Coronary artery (tissue), 2 donors: ENCODE measurements around the gene GALNT4.

Source experiments
- DNase-seq: peaks from one replicate; pipeline ENCODE4 v3.0.0-alpha.2; 2017; ENCODE audit warnings: low spot score
- H3K27ac ChIP-seq, 2 donors: fragments of 200-600 bp; sonication (generic); one replicate each; pipeline ENCODE4 v1.5.1; 2016 to 2019
- H3K4me3 ChIP-seq: fragments of 200-600 bp; sonication (generic); 2 replicates; pipeline ENCODE4 v1.5.1; 2016; ENCODE audit warnings: mild to moderate bottlenecking, moderate library complexity
- CTCF ChIP-seq: fragments of 200-600 bp; sonication (generic); IDR thresholded peaks from one replicate; pipeline ENCODE4 v1.5.1; 2019; ENCODE audit warnings: antibody characterized with exemption

GALNT4 gene

GRCh38 chr12:89544681-89545184 is 20.1 kb upstream of the GALNT4 start:
- Histone ChIP-seq H3K27ac (no peak overlapping the region), H3K4me3 (no peak overlapping the region)
- DNase-seq = no peak
- no peak for TF ChIP-seq CTCF

GRCh38 chr12:89544022-89544421 is 19.4 kb upstream of the GALNT4 start:
- no peak for TF ChIP-seq CTCF
- DNase-seq = no peak
- Histone ChIP-seq H3K4me3 (no peak overlapping the region), H3K27ac (no peak overlapping the region)

DNA sequence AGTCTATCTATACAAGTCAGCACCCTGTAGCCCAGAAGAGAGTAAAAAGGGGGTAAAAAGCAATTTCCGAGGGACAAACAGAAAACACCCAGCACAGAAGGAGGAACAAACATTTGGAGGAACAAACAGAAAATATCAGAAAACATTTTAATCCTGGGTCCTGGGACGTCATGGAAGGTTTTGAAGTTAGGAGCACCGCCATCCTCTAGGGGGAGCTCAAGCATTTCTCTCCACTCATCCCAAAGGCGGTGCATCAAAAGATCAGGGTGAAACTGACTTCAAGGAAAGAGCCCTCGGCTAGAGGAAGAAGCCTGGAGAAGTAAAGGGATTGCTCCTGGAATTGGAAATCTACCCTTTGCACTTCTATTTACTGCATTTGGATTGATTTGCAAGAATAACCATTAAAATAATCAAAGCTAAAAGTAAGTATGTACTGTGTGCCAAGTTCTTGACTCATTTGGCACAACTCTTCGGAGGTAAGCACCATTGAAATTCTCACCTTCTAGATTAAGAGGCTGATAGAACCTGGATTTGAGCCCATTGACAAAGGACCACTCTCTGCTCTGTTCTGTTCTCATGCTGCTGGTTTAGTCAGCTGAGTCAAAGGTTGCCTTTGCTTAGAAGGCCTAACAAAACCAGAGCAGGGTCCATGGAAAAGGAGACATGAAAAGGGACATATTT is 18.5 kb upstream of the GALNT4 start:
- DNase-seq = no peak
- Histone ChIP-seq H3K4me3 (no peak overlapping the region), H3K27ac (no peak overlapping the region)
- peak; percentile 76 for TF ChIP-seq CTCF

GRCh38 chr12:89542236-89542635 is 17.6 kb upstream of the GALNT4 start:
- no peak for DNase-seq
- Histone ChIP-seq H3K4me3 (no peak overlapping the region), H3K27ac (no peak overlapping the region)
- no peak for TF ChIP-seq CTCF

GRCh38 chr12:89540586-89540985 is 16.0 kb upstream of the GALNT4 start:
- no peak for DNase-seq
- no peak overlapping the region for H3K4me3 ChIP-seq
- TF ChIP-seq CTCF = no peak
- H3K27ac ChIP-seq = no peak overlapping the region

- DNase-seq = no peak
- no peak for TF ChIP-seq CTCF
- H3K4me3 ChIP-seq = no peak overlapping the region
- H3K27ac ChIP-seq = no peak overlapping the region
Measured at GRCh38 chr12:89539426-89540223, 15.0 kb upstream of the GALNT4 start.
